HTERT RPE-1 (cell line): ENCODE data around the gene PRSS56.
"Not testable (repeated sequence)": the region's sequence is repeated elsewhere in the genome, so short reads cannot be mapped to it uniquely, and the experiment has no call there.

Source experiments
- in situ Hi-C: fragments of 300-500 bp; cut with MboI; formaldehyde crosslinking; loops from 4 replicates; pipeline ENCODE4 v1.14.3; 2020; ENCODE audit warnings: low sequenced_read_pairs

The PRSS56 gene

DNA sequence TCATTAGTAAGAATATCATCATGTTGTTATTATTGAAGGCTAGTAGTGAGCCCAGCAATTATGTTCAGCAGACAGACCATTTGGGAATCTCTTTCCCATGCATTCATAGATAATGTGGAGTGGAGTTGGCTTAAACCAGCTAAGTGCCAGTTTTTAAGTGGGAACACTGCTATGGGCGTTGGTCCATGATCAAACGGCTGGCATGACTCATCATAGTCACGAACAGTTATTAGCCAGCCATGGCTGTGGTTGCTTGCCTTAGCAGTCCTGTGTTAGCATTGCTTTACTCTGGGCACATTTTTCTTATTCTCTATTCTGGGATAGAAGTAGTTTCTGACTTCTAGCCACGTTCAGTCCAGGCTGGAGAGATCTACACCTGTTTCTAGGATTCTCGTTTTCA, 48.0 kb downstream of the PRSS56 start:
- in situ Hi-C loops, result no loop called here

DNA sequence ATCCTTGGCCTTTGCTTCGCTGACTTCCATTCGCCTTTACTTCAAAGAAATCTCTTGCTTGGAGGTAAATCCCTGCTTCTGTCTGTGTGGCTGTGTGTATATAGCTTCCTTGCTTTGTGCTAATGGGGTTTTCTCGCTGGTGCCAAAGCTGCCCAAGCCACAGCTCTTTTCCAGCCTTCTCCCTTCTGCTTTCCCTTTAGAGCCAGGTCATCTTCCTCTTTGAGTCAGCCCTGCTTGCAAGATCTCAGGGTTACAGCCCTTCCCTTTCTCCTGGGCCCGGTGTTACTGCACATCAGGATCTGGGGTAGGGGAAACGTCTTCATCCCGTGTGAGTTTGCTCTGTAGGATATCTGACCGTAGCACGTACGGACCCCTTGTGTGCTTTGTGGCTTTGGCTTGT, 49.4 kb downstream of the PRSS56 start:
- in situ Hi-C loops, result no loop called here

DNA sequence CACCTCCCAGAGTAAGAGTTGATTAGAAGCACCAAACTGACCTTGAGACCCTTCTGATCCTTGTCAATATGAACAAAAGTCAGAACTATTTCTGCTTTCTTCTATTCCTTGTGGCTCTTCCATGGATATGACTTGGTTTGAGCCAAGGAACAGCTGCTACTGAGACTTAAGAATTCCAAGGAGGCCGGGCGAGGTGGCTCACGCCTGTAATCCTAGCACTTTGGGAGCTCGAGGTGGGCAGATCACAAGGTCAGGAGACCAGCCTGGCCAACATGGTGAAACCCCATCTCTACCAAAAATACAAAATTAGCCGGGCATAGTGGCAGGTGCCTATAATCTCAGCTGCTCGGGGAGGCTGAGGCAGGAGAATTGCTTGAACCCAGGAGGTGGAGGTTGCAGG, 50.3 kb downstream of the PRSS56 start:
- in situ Hi-C loops, result not testable (repeated sequence)

DNA sequence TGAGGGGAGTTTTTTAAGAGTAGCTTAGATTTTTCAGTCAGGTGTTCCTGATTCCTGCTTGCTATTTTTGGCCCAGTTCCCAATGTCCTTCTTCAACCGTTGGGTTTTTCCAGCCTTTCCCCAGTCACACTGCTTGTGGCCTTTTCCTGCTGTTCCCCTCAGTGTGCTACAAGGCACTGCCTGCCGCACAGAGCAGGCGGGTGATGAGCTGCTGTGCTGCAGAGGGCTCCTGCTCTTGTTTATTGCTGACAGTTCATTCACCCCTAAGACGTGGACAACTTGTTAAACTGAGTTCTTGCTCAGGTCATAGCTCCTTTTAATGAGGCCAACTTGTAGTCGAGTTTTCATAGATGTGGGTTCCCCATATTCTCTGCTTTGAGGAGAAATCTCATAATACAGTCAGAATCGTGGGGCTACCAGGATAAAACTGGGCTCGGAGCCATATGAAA, 50.9 kb downstream of the PRSS56 start:
- in situ Hi-C loops, result no loop called here

DNA sequence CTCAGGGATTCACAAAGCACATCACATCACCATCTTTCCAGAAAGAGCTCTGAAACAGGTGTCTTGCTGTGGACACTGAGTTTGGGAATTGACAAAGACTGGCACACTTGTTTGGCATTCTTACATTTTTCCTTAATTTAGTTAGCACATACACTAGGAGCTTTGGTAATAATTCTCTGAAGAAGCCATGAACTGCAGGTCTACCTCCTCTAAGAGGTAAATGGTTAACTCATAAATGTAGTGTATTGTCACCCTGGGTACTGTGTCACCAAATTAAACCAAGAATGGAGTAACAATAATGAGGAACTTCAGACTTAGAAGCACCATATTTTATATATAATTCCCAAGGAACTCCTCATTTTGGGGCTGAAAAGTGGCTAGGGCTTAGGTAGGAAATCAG, 52.9 kb downstream of the PRSS56 start:
- in situ Hi-C loops, result no loop called here

DNA sequence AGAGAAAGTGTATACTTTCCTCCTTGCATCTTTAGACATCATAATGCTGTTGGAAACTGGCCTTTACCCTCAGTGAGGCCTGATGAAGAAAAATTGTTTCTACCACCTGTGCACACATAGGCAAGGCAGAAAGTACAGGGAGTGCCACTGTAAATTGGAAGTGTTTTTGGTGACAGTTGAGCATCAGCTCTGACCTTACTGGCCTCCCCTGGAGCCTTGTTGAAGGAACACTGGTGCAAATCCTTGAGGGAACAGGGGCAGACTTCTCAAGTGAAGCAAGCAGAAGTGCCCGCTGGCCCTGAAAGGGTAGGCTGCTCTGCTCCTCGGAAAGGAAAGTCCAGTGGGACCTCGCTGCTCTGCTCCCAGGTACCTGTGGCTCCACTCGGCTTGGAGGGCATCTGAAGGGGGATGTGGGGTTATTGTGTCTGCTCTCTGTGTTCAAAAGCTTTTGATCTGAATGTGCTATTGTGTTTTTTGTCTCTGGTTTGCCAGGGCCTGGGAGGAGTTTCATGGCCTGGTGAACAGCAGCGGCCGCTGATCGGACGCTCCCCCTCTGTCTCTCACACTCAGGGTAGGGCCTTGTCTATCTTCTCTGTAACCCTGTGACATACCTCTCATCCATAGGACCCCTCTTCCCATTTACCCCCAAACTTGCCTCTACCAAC, 53.7 kb downstream of the PRSS56 start:
- in situ Hi-C loops, result no loop called here

DNA sequence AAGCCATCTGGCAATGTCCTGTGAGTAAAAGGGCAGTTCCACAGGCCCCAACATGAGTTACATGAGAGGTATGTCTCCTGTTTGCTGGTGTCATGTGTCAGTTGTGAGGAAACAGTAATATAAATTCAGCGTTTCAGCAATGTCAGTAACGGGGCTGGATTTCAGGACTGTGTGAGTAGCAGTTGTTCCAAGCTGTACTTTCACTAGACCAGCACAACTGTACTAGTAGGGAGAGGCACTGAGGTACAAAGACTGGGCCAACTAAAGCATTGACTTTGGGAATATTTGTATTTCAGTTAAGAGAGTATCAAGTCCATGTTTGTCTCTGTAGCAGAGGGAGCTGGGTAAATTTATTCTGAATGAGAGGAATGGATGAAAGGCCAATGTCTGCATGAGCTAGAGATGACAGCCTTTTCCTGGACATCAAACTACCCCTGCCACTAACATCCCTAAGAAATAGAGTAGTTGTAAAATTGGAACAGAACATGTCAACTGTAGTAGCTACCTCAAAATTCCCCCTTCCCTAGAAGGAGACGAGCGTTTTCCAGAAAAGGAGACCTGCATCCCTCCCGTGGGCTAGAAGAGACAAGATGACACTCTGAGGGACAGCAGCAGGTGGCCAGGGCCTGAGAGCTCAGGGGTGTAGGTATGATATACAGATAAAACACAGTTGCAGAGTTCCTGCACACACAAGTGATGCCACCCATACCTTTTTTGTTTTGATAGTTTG, 54.7 kb downstream of the PRSS56 start:
- in situ Hi-C loops, result no loop called here
